ENCODE results near the gene TMED5.

GRCh38 chr1:93177991-93178390, 2.2 kb downstream of the TMED5 start:
- TF ChIP-seq PAX5 (IDR thresholded peaks at IDR 0.05; ENCODE audit: insufficient read depth, low read length, severe bottlenecking): no peak
- TF ChIP-seq POLR2AphosphoS5 (IDR thresholded peaks at IDR 0.05; ENCODE audit: low read depth, low read length): no peak

Measured in GM12891 (cell line).